Activated CD4-positive, alpha-beta T cell treated with anti-CD3 and anti-CD28 coated beads for 4 hours (primary cell): ENCODE measurements around the gene KRT7.

Source experiments
- DNase-seq, 2 donors: peaks; one replicate each; pipeline ENCODE4 v3.0.0-alpha.2; 2020

KRT7 gene

GRCh38 chr12:52200086-52200780 lies 32.8 kb upstream of the KRT7 start:
- no peak for DNase-seq

- DNase-seq, result no peak
Measured at GRCh38 chr12:52200781-52201450, 32.1 kb upstream of the KRT7 start.

- DNase-seq, result no peak
Measured at GRCh38 chr12:52201451-52201839, 31.6 kb upstream of the KRT7 start.

GRCh38 chr12:52202361-52203078 lies 30.5 kb upstream of the KRT7 start:
- DNase-seq, result no peak

- DNase-seq, result peak in 1 of 2 donors; percentile 15
Measured at GRCh38 chr12:52203079-52203921, 29.7 kb upstream of the KRT7 start.

GRCh38 chr12:52204095-52204930 lies 28.7 kb upstream of the KRT7 start:
- no peak for DNase-seq

GRCh38 chr12:52204931-52205505 lies 28.0 kb upstream of the KRT7 start:
- no peak for DNase-seq

GRCh38 chr12:52205612-52206303 lies 27.3 kb upstream of the KRT7 start:
- DNase-seq, result no peak

- DNase-seq, result no peak
Measured at GRCh38 chr12:52206304-52207040, 26.6 kb upstream of the KRT7 start.

- DNase-seq, result no peak
Measured at GRCh38 chr12:52207106-52207505, 25.9 kb upstream of the KRT7 start.

- no peak for DNase-seq
Measured at GRCh38 chr12:52207895-52208294, 25.1 kb upstream of the KRT7 start.

- DNase-seq, result no peak
Measured at GRCh38 chr12:52208424-52209165, 24.4 kb upstream of the KRT7 start.

GRCh38 chr12:52209321-52209720 lies 23.7 kb upstream of the KRT7 start:
- no peak for DNase-seq

- DNase-seq, result no peak
Measured at GRCh38 chr12:52210186-52210924, 22.7 kb upstream of the KRT7 start.

GRCh38 chr12:52210925-52211650 lies 22.0 kb upstream of the KRT7 start:
- no peak for DNase-seq

- DNase-seq, result no peak
Measured at GRCh38 chr12:52211716-52212585, 21.1 kb upstream of the KRT7 start.
